Stimulated activated CD4-positive, alpha-beta T cell treated with anti-CD3 and anti-CD28 coated beads, TNF-alpha, amount 100 ng/mL, for 1 hour (primary cell): Measurements from ENCODE around the gene ZRANB1.

Experiments
- DNase-seq, 3 donors: peaks; one replicate each; pipeline ENCODE4 v3.0.0-alpha.2; 2020; ENCODE audit warnings: low read depth in 3 of 3, low spot score in 1 of 3

Gene ZRANB1

DNA sequence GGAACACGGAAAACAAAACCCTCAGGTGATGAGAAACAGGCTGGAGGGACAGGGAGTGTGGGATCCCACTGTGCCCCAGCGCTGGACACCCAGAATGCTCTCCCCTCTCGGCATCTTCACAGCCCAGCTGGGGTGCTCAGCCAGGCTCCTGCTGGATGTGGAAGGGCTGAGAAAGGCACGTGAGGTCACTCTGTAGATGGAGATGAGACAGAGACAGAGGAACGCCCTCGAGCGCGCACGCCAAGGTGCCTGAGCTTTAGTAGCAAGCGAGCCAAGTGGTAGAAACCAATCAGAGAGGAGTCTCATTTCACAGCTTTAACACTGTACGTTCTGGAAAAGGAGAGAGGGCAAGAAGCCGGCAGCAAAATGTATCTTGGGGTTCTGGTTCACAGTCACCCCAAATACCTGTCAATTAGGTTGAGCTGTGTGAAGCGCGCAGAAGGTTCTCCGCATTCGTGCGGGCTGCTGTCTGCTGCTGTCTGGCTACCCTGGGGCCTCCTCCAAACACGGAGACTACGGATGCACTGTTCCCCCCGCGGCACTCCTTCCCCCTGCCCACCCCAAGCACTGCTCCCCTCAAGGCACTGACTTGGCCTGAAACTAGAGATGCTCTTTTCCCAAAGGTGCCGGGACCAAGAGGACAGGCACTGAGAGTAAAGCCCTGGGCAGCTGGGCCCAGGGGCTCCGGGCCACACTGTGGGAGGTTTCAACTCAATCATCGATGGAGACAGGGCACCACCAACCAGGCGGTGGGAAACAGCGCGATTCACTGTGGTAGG lies 91.4 kb downstream of the ZRANB1 start:
- no peak for DNase-seq

GRCh38 chr10:125034675-125035074 lies 92.8 kb downstream of the ZRANB1 start:
- DNase-seq = no peak

GRCh38 chr10:125035136-125035535 lies 93.2 kb downstream of the ZRANB1 start:
- DNase-seq = no peak

DNA sequence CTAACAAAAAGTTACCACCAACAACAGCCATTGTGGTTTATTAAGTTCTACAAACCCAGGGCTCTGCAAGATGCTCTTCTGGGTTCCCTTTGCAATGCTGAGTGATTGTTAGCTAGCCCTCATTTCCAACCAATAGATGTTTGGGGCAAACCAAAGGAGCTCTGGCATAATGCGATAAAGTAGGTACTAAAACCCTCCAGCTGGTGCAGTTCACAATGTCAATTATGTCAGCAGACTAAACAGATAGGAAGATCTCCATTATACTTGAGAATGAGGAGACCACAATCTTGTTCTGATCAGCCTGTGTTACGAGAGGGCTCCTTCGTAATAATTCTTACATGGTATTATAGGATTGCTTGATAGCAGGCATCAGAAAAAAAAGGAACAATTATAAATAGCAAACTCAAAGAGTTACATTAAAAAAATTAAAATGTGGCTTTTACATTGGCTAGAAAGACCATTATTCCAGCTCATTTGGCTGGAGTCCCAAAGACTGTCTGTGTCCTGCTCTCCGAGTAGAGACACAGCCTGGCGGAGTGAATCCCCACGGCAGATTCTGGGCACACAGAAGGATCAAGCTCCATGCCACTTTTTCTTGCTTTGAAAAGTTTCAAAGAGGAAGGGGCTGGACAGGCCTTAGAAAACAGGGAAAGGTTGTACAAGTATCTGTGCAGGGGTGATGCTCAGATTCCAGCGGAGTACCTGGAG lies 93.8 kb downstream of the ZRANB1 start:
- no peak for DNase-seq

GRCh38 chr10:125037145-125037877 lies 95.4 kb downstream of the ZRANB1 start:
- no peak for DNase-seq
